GM23248 (cell line): ENCODE data around the gene OPCML. TPM values are rescaled to one million over a fixed set of nuclear protein-coding genes. Genes with fewer than 3 reads are reported as not detected.

ENCODE experiments used
- DNase-seq: peaks from one replicate; pipeline ENCODE4 v3.0.0-alpha.2; 2015
- H2AFZ ChIP-seq: fragments of 200-600 bp; sonication (generic); 2 replicates; pipeline ENCODE4 v1.6.1; 2016; ENCODE audit warnings: antibody characterized with exemption
- H3F3A ChIP-seq: fragments of 200-600 bp; sonication (generic); 2 replicates; pipeline ENCODE4 v1.6.1; 2016; ENCODE audit warnings: mild to moderate bottlenecking, antibody characterized with exemption, mixed run types; ENCODE audit not compliant: insufficient read depth
- H3K27ac ChIP-seq: fragments of 200-600 bp; sonication (generic); 2 replicates; pipeline ENCODE4 v1.5.1; 2016; ENCODE audit warnings: mild to moderate bottlenecking
- H3K27me3 ChIP-seq: fragments of 200-600 bp; sonication (generic); replicated peaks from 2 replicates; pipeline ENCODE4 v1.6.1; 2016; ENCODE audit warnings: mild to moderate bottlenecking; ENCODE audit not compliant: insufficient read depth
- H3K36me3 ChIP-seq: fragments of 200-600 bp; sonication (generic); 2 replicates; pipeline ENCODE4 v1.6.1; 2016; ENCODE audit warnings: low read depth, mild to moderate bottlenecking
- H3K4me1 ChIP-seq: fragments of 200-600 bp; sonication (generic); 2 replicates; pipeline ENCODE4 v1.6.1; 2016; ENCODE audit warnings: mild to moderate bottlenecking; ENCODE audit not compliant: insufficient read depth
- H3K4me2 ChIP-seq: fragments of 200-600 bp; sonication (generic); one replicate; pipeline ENCODE4 v1.6.1; 2016; ENCODE audit warnings: mild to moderate bottlenecking; ENCODE audit not compliant: unreplicated experiment
- H3K4me3 ChIP-seq: fragments of 200-600 bp; sonication (generic); 2 replicates; pipeline ENCODE4 v1.5.1; 2016; ENCODE audit warnings: mild to moderate bottlenecking
- H3K79me2 ChIP-seq: fragments of 200-600 bp; sonication (generic); 2 replicates; pipeline ENCODE4 v1.6.1; 2016; ENCODE audit warnings: mild to moderate bottlenecking; ENCODE audit not compliant: insufficient read depth
- H3K9ac ChIP-seq: fragments of 200-600 bp; sonication (generic); 2 replicates; pipeline ENCODE4 v1.6.1; 2016; ENCODE audit warnings: mild to moderate bottlenecking
- H3K9me2 ChIP-seq: fragments of 200-600 bp; sonication (generic); 2 replicates; pipeline ENCODE4 v1.6.1; 2016; ENCODE audit warnings: mixed run types, mild to moderate bottlenecking, moderate library complexity; ENCODE audit not compliant: insufficient read depth
- H3K9me3 ChIP-seq: fragments of 200-600 bp; sonication (generic); one replicate; pipeline ENCODE4 v1.6.1; 2017; ENCODE audit warnings: low read depth
- H4K20me1 ChIP-seq: fragments of 200-600 bp; sonication (generic); 2 replicates; pipeline ENCODE4 v1.6.0; 2016; ENCODE audit not compliant: insufficient read depth
- EZH2 ChIP-seq: fragments of 200-600 bp; sonication (generic); IDR thresholded peaks from 2 replicates; pipeline ENCODE4 v1.6.1; 2018; ENCODE audit warnings: antibody characterized with exemption, mild to moderate bottlenecking; ENCODE audit not compliant: insufficient read depth, poor library complexity, severe bottlenecking
- EZH2phosphoT487 ChIP-seq: fragments of 200-600 bp; sonication (generic); IDR thresholded peaks from 2 replicates; pipeline ENCODE4 v1.6.1; 2018; ENCODE audit warnings: antibody characterized with exemption, moderate library complexity, mild to moderate bottlenecking, low read depth; ENCODE audit not compliant: insufficient read depth
- WGBS, 2 experiments: methylation state at CpG; one replicate each; pipeline ENCODE4 v1.1.6; 2015 to 2017; ENCODE audit warnings: low lambda C conversion rate in 2 of 2, low coverage in 1 of 2; ENCODE audit errors: missing lambda C conversion rate in 2 of 2; 5-methylcytosine and 5-hydroxymethylcytosine counted together
- in situ Hi-C: fragments of 300-500 bp; cut with MboI; formaldehyde crosslinking; loops from 2 replicates; pipeline ENCODE4 v1.15.0; 2020
- polyA plus RNA-seq: library from polyadenylated mRNA; unstranded; fragments of >200 nt; fragmentation: Nextera tagmentation; extraction: Ambion mirVana; gene quantifications from 2 replicates; pipeline ENCODE4 v1.2.1, GENCODE V29; 2016
- total RNA-seq: library from RNA; depleted of rRNA; stranded (reverse); fragments of >200 nt; shearing (Covaris generic); gene quantifications from 2 replicates; pipeline ENCODE4 v1.2.3, GENCODE V29; 2014

OPCML gene
- total and polyA plus RNA-seq, 2 experiments from 2014 or later = 0.69 to 1.6 TPM

- H3K9ac ChIP-seq = no peak overlapping the region
- no peaks in the 10 kb centered on the region for H3F3A ChIP-seq
- peaks cover 4% of the 10 kb centered on the region for H3K27me3 ChIP-seq
- H3K9me2 ChIP-seq = no peaks in the 10 kb centered on the region
- no peaks in the 10 kb centered on the region for H4K20me1 ChIP-seq
- H3K9me3 ChIP-seq = no peaks in the 10 kb centered on the region
- no peaks in the 10 kb centered on the region for H3K36me3 ChIP-seq
- no peaks in the 10 kb centered on the region for H3K4me1 ChIP-seq
- H3K4me3 ChIP-seq = no peak overlapping the region
- H3K27ac ChIP-seq = no peak overlapping the region
- H2AFZ ChIP-seq = no peak overlapping the region
- no peak overlapping the region for H3K4me2 ChIP-seq
- 75 to 81% methylated on average over 13 of the region's 13 CpGs for WGBS, 2 experiments
- H3K79me2 ChIP-seq = no peaks in the 10 kb centered on the region
- in situ Hi-C loops = no loop called here
- no peak for TF ChIP-seq EZH2
- no peak for TF ChIP-seq EZH2phosphoT487
- peak; percentile 28 for DNase-seq
These were observed 466.3 kb downstream of the OPCML start for GRCh38 chr11:133065847-133066485.

GRCh38 chr11:133064961-133065360 lies 467.3 kb downstream of the OPCML start:
- peaks cover 4% of the 10 kb centered on the region for H3K27me3 ChIP-seq
- no peak for DNase-seq
- no peaks in the 10 kb centered on the region for H3K4me1 ChIP-seq
- H3K27ac ChIP-seq = no peak overlapping the region
- H3K4me2 ChIP-seq = no peak overlapping the region
- H4K20me1 ChIP-seq = no peaks in the 10 kb centered on the region
- WGBS, 2 experiments = 92 to 93% methylated on average over 14 to 15 of the region's 15 CpGs
- in situ Hi-C loops = no loop called here
- H3K9me3 ChIP-seq = no peaks in the 10 kb centered on the region
- H3K36me3 ChIP-seq = no peaks in the 10 kb centered on the region
- H3K9ac ChIP-seq = peak overlapping the region; percentile 70; the same call in 1 of the 2 replicates
- peak overlapping the region; percentile 76 for H3K4me3 ChIP-seq
- no peaks in the 10 kb centered on the region for H3K9me2 ChIP-seq
- TF ChIP-seq EZH2 (no peak), EZH2phosphoT487 (no peak)
- H2AFZ ChIP-seq = peak overlapping the region; percentile 91
- H3F3A ChIP-seq = no peaks in the 10 kb centered on the region
- no peaks in the 10 kb centered on the region for H3K79me2 ChIP-seq

GRCh38 chr11:133064152-133064877 lies 468.0 kb downstream of the OPCML start:
- Histone ChIP-seq H3K9ac (peak overlapping the region; percentile 70), H3K27ac (no peak overlapping the region)

DNA sequence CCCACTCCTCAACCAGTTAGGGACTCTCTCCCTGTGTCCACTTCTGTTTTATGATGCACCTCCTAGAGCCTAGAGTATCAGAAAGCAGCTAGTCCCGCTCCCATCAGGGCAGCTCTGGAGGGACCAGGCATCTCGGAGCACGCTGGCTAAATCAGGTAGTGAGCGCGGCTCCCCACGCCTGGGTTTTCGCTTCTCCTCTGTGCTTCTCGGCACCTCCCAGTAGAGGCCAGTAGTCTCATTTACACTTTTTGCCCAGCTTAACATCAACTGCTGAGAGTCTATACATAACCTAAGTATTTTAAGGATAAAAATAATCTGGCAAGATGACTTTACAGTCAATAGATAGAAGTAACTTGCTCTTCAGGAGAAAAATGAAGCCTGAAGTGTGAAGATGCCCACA lies 473.8 kb downstream of the OPCML start:
- H3K36me3 ChIP-seq = no peaks in the 10 kb centered on the region
- H3K4me1 ChIP-seq = no peaks in the 10 kb centered on the region
- TF ChIP-seq EZH2 = no peak
- TF ChIP-seq EZH2phosphoT487 = no peak
- H4K20me1 ChIP-seq = no peaks in the 10 kb centered on the region
- 52 to 63% methylated on average over 7 to 8 of the region's 8 CpGs for WGBS, 2 experiments
- H3K4me3 ChIP-seq = no peak overlapping the region
- DNase-seq = no peak
- no peak overlapping the region for H2AFZ ChIP-seq
- no peaks in the 10 kb centered on the region for H3K9me3 ChIP-seq
- no peak overlapping the region for H3K4me2 ChIP-seq
- H3K79me2 ChIP-seq = no peaks in the 10 kb centered on the region
- peaks cover 3% of the 10 kb centered on the region; the same call in 1 of the 2 replicates for H3K27me3 ChIP-seq
- in situ Hi-C loops = no loop called here
- H3K9me2 ChIP-seq = no peaks in the 10 kb centered on the region
- H3F3A ChIP-seq = no peaks in the 10 kb centered on the region
- no peak overlapping the region for H3K27ac ChIP-seq
- H3K9ac ChIP-seq = no peak overlapping the region

More at GRCh38 chr11:133064152-133064877, 468.0 kb downstream of the OPCML start:
- Histone ChIP-seq H3K9me3 (no peaks in the 10 kb centered on the region), H3K27me3 (peaks cover 4% of the 10 kb centered on the region), H2AFZ (peak overlapping the region; percentile 91), H3F3A (no peaks in the 10 kb centered on the region), H3K4me1 (no peaks in the 10 kb centered on the region), H3K79me2 (no peaks in the 10 kb centered on the region), H3K36me3 (no peaks in the 10 kb centered on the region), H3K9me2 (no peaks in the 10 kb centered on the region), H3K4me2 (peak overlapping the region; percentile 90), H4K20me1 (no peaks in the 10 kb centered on the region), H3K4me3 (peak overlapping the region; percentile 76)
- DNase-seq = peak; percentile 77
- in situ Hi-C loops = no loop called here
- WGBS, 2 experiments = 3 to 5% methylated on average over 40 to 43 of the region's 44 CpGs
- no peak for TF ChIP-seq EZH2
- no peak for TF ChIP-seq EZH2phosphoT487
